K562 (cell line): Measurements from ENCODE around the gene FAM161A. TPM values are rescaled to one million over a fixed set of nuclear protein-coding genes. Genes with fewer than 3 reads are reported as not detected.

Experiments
- ATF2 ChIP-seq: sonication (generic); formaldehyde crosslinking; IDR thresholded peaks from 2 replicates; pipeline ENCODE4 v1.8.1; 2022; ENCODE audit warnings: missing genetic modification reagents
- ETV1 ChIP-seq: fragments of 450-650 bp; conservative IDR thresholded peaks from 2 replicates; pipeline ENCODE4 v1.6.1; 2016; ENCODE audit warnings: missing genetic modification characterization, control low read depth, low read depth, missing compliant biosample characterization
- FIP1L1 ChIP-seq: fragments of 200-400 bp; formaldehyde crosslinking; IDR thresholded peaks from 2 replicates; pipeline ENCODE4 v1.6.1; 2018; ENCODE audit warnings: mild to moderate bottlenecking, low read depth, low read length; ENCODE audit not compliant: poor library complexity, severe bottlenecking
- GTF2A2 ChIP-seq: IDR thresholded peaks from 2 replicates; pipeline ENCODE4 v1.6.1; 2016; ENCODE audit warnings: mild to moderate bottlenecking, missing genetic modification characterization, missing compliant biosample characterization
- NFE2L1 ChIP-seq: fragments of 450-650 bp; IDR thresholded peaks from 2 replicates; pipeline ENCODE4 v1.6.1; 2016; ENCODE audit warnings: missing genetic modification characterization, low read depth, mild to moderate bottlenecking, missing compliant biosample characterization, moderate library complexity, borderline replicate concordance
- POLR2A ChIP-seq: fragments of 450-650 bp; conservative IDR thresholded peaks from 2 replicates; pipeline ENCODE4 v1.6.1; 2016
- PTBP1 ChIP-seq: fragments of 200-400 bp; formaldehyde crosslinking; IDR thresholded peaks from 2 replicates; pipeline ENCODE4 v1.6.1; 2017; ENCODE audit warnings: low read depth, low read length
- RB1 ChIP-seq: fragments of 450-650 bp; IDR thresholded peaks from 2 replicates; pipeline ENCODE4 v1.6.1; 2017; ENCODE audit warnings: low read depth, mild to moderate bottlenecking
- RERE ChIP-seq: sonication (generic); formaldehyde crosslinking; IDR thresholded peaks from 2 replicates; pipeline ENCODE4 v1.8.0; 2023; ENCODE audit warnings: missing genetic modification reagents, mild to moderate bottlenecking, borderline replicate concordance
- SP1 ChIP-seq: sonication (generic); formaldehyde crosslinking; IDR thresholded peaks from 2 replicates; pipeline ENCODE4 v1.8.1; 2022; ENCODE audit warnings: mild to moderate bottlenecking, missing genetic modification reagents
- TAF9B ChIP-seq: fragments of 450-650 bp; IDR thresholded peaks from 2 replicates; pipeline ENCODE4 v1.6.1; 2018; ENCODE audit warnings: mild to moderate bottlenecking; ENCODE audit not compliant: partially characterized antibody
- ZBTB2 ChIP-seq: fragments of 450-650 bp; IDR thresholded peaks from 2 replicates; pipeline ENCODE4 v1.6.1; 2016; ENCODE audit warnings: antibody characterized with exemption
- ZNF124 ChIP-seq: sonication (generic); formaldehyde crosslinking; IDR thresholded peaks from 2 replicates; pipeline ENCODE4 v1.8.1; 2022; ENCODE audit warnings: missing genetic modification reagents
- ZNF134 ChIP-seq: fragments of 250-450 bp; sonication (Bioruptor Pico); conservative IDR thresholded peaks from 2 replicates; pipeline ENCODE4 v1.4.0; 2020
- ZNF398 ChIP-seq: fragments of 250-450 bp; sonication (Bioruptor Pico); IDR thresholded peaks from 2 replicates; pipeline ENCODE4 v1.8.0; 2021; ENCODE audit warnings: moderate library complexity, mild to moderate bottlenecking, inconsistent platforms
- ZNF561 ChIP-seq: fragments of 450-650 bp; formaldehyde crosslinking; conservative IDR thresholded peaks from 2 replicates; pipeline ENCODE4 v1.4.0; 2020; ENCODE audit warnings: mild to moderate bottlenecking, moderate library complexity
- ZNF583 ChIP-seq: fragments of 250-450 bp; sonication (Bioruptor Pico); IDR thresholded peaks from 2 replicates; pipeline ENCODE4 v1.4.0; 2020
- ZNF668 ChIP-seq: fragments of 250-450 bp; sonication (Bioruptor Pico); IDR thresholded peaks from 2 replicates; pipeline ENCODE4 v1.8.0; 2022; ENCODE audit warnings: mild to moderate bottlenecking, inconsistent platforms
- ZNF77 ChIP-seq: fragments of 250-450 bp; sonication (Bioruptor Pico); IDR thresholded peaks from 2 replicates; pipeline ENCODE4 v1.5.0; 2020
- polyA plus RNA-seq, 8 experiments: library from polyadenylated mRNA; depleted of rRNA in 4 of 8; stranded (reverse) in 5 of 8; unstranded in 3 of 8; fragments of >200 nt; fragmentation: Nextera tagmentation in 2 of 8; fragmentation: Illumina TruSeq in 1 of 8; extraction: Ambion mirVana in 2 of 8; extraction: Trizol in 1 of 8; gene quantifications; 2 replicates each; pipeline versions ENCODE4 v1.2.1 to v1.2.3, GENCODE V29; 2011 to 2014; ENCODE audit warnings: inconsistent platforms in 1 of 8, missing spikeins in 1 of 8
- total RNA-seq, 7 experiments: library from RNA; depleted of rRNA in 6 of 7; stranded (reverse); fragments of >200 nt in 6 of 7; fragmentation: Illumina TruSeq in 2 of 7; extraction: Trizol in 2 of 7; gene quantifications; 2 replicates each; pipeline versions ENCODE4 v1.2.1 to v1.2.3, GENCODE V29; 2011 to 2021; ENCODE audit warnings: low replicate concordance in 1 of 7

The FAM161A gene
- total and polyA plus RNA-seq, 9 of the 15 experiments (the other 6 are each of a cell fraction or from before 2014, with no cell fraction given), result 0.27 to 1.4 (median 0.80) TPM

- TF ChIP-seq RERE (CRISPR knock-in tag), result no peak
- no peak for TF ChIP-seq NFE2L1 (tag)
- TF ChIP-seq ZNF583 (CRISPR knock-in tag), result no peak
- no peak for TF ChIP-seq ZNF561
- TF ChIP-seq TAF9B, result peak; percentile 98
- no peak for TF ChIP-seq ZBTB2
- no peak for TF ChIP-seq ATF2
- TF ChIP-seq RB1, result peak; percentile 97
- TF ChIP-seq SP1, result peak; percentile 85
- TF ChIP-seq ZNF124 (CRISPR knock-in tag), result no peak
- TF ChIP-seq POLR2A, result peak; percentile 98
- TF ChIP-seq ZNF668, result no peak
- TF ChIP-seq ZNF134, result no peak
- TF ChIP-seq FIP1L1, result peak; percentile 92
- TF ChIP-seq ZNF398 (CRISPR knock-in tag), result no peak
- TF ChIP-seq ETV1 (tag), result peak; percentile 67
- peak; percentile 67 for TF ChIP-seq GTF2A2 (tag)
- TF ChIP-seq ZNF77, result no peak
- no peak for TF ChIP-seq PTBP1
Measured at GRCh38 chr2:61888267-61889055, 34.6 kb upstream of the FAM161A start, which contains the start of gene CCT4 (continued).
